ENCODE results near the gene DVL1.

The DVL1 gene

DNA sequence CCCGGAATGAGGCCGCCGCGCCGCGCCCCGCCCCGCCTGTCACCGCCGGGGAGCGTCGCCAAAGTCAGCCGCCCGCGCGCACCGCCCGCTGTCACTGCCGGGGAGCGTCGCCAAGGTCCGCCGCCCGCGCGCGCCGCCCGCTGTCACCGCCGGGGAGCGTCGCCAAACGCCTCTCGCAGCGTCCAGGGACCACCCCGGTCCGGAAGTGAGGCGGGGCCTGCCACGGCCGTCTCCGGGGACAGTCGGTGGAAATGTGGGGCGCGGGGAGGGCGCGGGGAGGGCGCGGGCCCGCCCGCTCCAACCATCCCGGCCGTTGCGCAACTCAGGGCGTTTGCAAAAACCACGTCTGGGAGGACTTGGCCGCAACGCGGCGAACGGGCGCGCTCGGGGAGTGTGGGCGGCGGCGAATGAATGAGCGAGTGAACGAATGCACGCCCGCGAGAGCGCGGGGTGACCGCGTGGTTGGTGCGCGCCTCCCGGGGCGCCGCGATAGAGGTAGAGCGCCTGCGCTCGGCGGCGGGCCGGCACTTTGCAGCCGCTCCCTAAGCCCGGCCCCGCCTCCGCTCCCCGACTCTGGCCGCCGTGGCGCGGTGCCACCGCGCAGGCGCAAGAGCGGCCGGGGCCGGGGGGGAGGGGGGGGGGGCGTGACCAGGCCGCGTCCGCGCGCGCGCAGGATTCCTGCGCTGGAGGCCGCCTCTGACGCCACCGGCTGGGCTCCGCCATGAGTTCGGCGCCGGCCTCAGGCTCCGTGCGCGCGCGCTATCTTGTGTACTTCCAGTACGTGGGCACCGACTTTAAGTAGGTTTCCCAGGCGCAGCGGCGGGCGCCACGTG, 41.1 kb downstream of the DVL1 start, which contains the start of the genes ACAP3 and PUSL1:
Gene ACAP3, minus strand, starts transcription at position 8 of the 833 bp plus-strand sequence. CDS start 115 bp downstream, outside the sequence.
Gene PUSL1, plus strand, starts transcription at position 675 of the 833 bp plus-strand sequence. Its CDS starts 47 bp downstream, at position 722.
- TF ChIP-seq ZBTB7A (IDR thresholded peaks at IDR 0.05; ENCODE audit: low read depth) (peak; percentile 12; the same call in 1 of the 2 replicates), EP300 (IDR thresholded peaks at IDR 0.05; ENCODE audit: borderline replicate concordance) (peak; percentile 49), CEBPB (IDR thresholded peaks at IDR 0.05) (peak; percentile 98), TCF12 (IDR thresholded peaks at IDR 0.05; ENCODE audit: low read depth) (no peak; the same call in 1 of the 2 replicates), NFIC (IDR thresholded peaks at IDR 0.05) (peak; percentile 55; the same call in 1 of the 2 replicates), TAF1 (IDR thresholded peaks at IDR 0.05; ENCODE audit: low read depth) (peak; percentile 56), RAD21 (IDR thresholded peaks at IDR 0.05; ENCODE audit: low read depth) (no peak), FOXM1 (IDR thresholded peaks at IDR 0.05; ENCODE audit: borderline replicate concordance, low read depth) (no peak), YY1 (IDR thresholded peaks at IDR 0.05; ENCODE audit: low read depth) (peak; percentile 78), TEAD4 (IDR thresholded peaks at IDR 0.05) (peak; percentile 53), CREB1 (IDR thresholded peaks at IDR 0.05; ENCODE audit: low read depth) (0 out of 2 replicates have a peak, but pooled peaks have one; percentile 15), EGR1 (IDR thresholded peaks at IDR 0.05) (peak; percentile 64)
- TF ChIP-seq, protein P1, sequence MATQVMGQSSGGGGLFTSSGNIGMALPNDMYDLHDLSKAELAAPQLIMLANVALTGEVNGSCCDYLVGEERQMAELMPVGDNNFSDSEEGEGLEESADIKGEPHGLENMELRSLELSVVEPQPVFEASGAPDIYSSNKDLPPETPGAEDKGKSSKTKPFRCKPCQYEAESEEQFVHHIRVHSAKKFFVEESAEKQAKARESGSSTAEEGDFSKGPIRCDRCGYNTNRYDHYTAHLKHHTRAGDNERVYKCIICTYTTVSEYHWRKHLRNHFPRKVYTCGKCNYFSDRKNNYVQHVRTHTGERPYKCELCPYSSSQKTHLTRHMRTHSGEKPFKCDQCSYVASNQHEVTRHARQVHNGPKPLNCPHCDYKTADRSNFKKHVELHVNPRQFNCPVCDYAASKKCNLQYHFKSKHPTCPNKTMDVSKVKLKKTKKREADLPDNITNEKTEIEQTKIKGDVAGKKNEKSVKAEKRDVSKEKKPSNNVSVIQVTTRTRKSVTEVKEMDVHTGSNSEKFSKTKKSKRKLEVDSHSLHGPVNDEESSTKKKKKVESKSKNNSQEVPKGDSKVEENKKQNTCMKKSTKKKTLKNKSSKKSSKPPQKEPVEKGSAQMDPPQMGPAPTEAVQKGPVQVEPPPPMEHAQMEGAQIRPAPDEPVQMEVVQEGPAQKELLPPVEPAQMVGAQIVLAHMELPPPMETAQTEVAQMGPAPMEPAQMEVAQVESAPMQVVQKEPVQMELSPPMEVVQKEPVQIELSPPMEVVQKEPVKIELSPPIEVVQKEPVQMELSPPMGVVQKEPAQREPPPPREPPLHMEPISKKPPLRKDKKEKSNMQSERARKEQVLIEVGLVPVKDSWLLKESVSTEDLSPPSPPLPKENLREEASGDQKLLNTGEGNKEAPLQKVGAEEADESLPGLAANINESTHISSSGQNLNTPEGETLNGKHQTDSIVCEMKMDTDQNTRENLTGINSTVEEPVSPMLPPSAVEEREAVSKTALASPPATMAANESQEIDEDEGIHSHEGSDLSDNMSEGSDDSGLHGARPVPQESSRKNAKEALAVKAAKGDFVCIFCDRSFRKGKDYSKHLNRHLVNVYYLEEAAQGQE (IDR thresholded peaks at IDR 0.05; ENCODE audit: low read depth): no peak
- TF ChIP-seq, protein P2, sequence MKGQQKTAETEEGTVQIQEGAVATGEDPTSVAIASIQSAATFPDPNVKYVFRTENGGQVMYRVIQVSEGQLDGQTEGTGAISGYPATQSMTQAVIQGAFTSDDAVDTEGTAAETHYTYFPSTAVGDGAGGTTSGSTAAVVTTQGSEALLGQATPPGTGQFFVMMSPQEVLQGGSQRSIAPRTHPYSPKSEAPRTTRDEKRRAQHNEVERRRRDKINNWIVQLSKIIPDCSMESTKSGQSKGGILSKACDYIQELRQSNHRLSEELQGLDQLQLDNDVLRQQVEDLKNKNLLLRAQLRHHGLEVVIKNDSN (IDR thresholded peaks at IDR 0.05): peak; percentile 48; the same call in 1 of the 2 replicates
- TF ChIP-seq, protein P3, sequence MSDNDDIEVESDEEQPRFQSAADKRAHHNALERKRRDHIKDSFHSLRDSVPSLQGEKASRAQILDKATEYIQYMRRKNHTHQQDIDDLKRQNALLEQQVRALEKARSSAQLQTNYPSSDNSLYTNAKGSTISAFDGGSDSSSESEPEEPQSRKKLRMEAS (IDR thresholded peaks at IDR 0.05): peak; percentile 84

DNA sequence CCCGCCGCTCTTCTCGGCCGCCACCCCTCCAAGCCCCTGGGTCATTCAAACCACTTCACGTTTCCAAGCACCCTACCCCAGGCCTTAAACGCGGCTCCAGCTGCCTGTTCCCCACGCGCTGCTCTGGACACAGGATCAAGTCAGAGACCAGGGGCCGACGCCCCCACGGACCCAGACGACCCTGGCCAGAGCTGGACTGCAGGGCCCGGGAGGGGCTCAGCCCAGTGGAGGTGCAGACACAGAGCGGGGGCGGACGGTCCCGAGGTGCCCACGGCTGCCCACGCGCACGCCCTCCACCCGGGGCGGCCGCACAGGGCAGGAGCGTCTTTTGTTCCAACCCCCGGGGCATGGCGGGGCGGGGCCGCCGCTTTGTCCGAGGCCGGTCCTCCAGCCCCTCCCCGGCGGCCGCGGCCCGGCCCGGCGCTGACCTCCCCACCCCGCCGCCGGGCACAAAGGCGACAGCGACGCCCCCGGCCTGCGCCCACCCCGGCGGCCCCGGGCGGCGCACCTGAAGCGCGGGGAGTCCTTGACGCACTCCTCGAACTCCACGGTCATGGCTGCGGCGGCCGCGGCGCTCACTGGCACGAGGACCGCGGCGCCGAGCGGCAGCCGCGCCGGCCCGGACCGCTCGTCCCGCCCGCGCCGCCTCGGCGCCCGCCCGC, 41.8 kb downstream of the DVL1 start:
- peak; percentile 86 for TF ChIP-seq EGR1 (IDR thresholded peaks at IDR 0.05)
- peak; percentile 56 for TF ChIP-seq ZBTB7A (IDR thresholded peaks at IDR 0.05; ENCODE audit: low read depth)
- no peak for TF ChIP-seq EP300 (IDR thresholded peaks at IDR 0.05; ENCODE audit: borderline replicate concordance)

DNA sequence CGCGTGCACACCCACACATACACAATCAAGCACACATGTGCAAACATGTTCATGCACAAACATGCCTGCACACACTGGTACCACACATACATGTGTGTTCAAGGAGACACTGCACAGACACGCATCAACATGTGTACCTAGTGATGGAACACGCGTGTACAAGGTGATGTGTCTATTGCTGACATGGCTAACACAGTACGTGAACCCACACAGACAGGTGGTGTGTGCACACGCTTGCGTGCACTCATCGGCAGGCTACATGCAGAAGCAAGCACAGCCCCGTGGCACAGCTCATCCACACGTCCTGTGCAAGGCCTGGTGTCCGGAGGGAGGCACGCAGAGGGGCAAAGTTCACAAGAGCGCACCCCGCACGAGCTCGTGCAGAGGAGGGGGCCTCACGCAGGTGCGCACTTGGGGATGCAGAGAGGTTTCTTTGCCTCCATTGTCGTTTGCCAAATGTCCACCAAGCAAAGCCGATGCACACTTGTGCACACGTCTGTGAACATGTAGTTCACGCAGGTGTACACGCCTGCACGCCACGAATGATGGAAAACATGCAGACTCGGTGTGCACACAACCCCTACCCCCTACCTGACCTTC, 42.5 kb downstream of the DVL1 start:
- TF ChIP-seq TCF12 (IDR thresholded peaks at IDR 0.05; ENCODE audit: low read depth) (no peak), TAF1 (IDR thresholded peaks at IDR 0.05; ENCODE audit: low read depth) (no peak)

DNA sequence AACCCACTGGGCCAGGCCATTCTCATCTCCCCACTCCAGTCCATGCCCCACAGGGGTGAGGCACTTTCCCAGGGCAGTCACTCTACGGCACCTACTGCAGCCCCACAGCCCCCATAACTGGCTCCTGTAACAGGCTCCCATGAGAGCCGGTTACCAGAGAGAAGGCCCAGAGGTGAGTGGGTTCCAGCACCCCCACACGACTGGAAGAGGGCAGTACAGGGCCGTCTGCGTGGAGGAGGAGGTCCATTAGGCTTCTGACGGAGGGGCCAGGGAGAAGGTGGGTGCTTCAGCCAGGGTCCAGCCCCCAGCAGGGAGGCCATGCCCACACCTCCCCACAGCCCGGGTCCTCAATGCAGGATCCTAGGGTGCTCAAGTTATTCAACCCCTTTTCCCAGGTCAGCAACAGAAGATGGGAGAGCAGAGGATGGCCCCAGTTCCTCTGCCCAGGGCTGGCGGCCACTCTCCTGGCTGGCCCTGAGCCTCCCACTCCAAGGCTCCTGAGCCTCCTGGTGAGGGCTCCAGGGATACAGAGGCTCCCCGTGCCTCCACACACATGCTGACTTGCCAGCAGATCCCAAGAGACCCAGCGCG, 43.1 kb downstream of the DVL1 start:
- TF ChIP-seq, protein P3 (IDR thresholded peaks at IDR 0.05): no peak
- TF ChIP-seq RAD21 (IDR thresholded peaks at IDR 0.05; ENCODE audit: low read depth) (no peak), FOXM1 (IDR thresholded peaks at IDR 0.05; ENCODE audit: borderline replicate concordance, low read depth) (no peak), CREB1 (IDR thresholded peaks at IDR 0.05; ENCODE audit: low read depth) (no peak), TCF12 (IDR thresholded peaks at IDR 0.05; ENCODE audit: low read depth) (no peak), YY1 (IDR thresholded peaks at IDR 0.05; ENCODE audit: low read depth) (no peak), ZBTB7A (IDR thresholded peaks at IDR 0.05; ENCODE audit: low read depth) (no peak), TAF1 (IDR thresholded peaks at IDR 0.05; ENCODE audit: low read depth) (no peak), CEBPB (IDR thresholded peaks at IDR 0.05) (no peak), EP300 (IDR thresholded peaks at IDR 0.05; ENCODE audit: borderline replicate concordance) (no peak), TEAD4 (IDR thresholded peaks at IDR 0.05) (no peak), EGR1 (IDR thresholded peaks at IDR 0.05) (no peak), NFIC (IDR thresholded peaks at IDR 0.05) (no peak)
- TF ChIP-seq, protein P1 (IDR thresholded peaks at IDR 0.05; ENCODE audit: low read depth): no peak

Data from Ishikawa (cell line).